ENCODE results near the gene GJB5.

GJB5 gene

DNA sequence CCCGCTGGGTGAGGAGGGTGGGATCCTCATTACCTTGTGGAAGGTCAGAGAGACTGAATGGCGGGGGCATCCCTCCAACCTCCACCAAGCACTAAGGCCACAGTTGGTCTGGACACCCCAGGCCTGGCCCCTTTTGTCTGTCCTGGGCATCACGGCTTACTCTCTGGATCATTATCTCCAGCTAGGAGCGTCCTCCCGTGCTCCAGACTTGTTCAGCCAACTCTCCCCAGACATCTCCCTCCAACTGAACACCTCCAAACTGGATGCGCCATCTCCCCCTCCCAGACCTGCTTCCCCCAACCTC, 7.3 kb upstream of the GJB5 start:
- DNase-seq (ENCODE audit: low spot score) = no peak
- no peak for TF ChIP-seq CTCF (IDR thresholded peaks at IDR 0.05; ENCODE audit: extremely low read depth, insufficient read depth, missing control alignments)
- in situ Hi-C loops (cut with MboI; ENCODE audit: low pct_unique_long_range_greater_than_20kb, low sequenced_read_pairs, unreplicated experiment) = no loop called here

- in situ Hi-C loops (cut with MboI; ENCODE audit: low pct_unique_long_range_greater_than_20kb, low sequenced_read_pairs, unreplicated experiment) = no loop called here
- TF ChIP-seq CTCF (IDR thresholded peaks at IDR 0.05; ENCODE audit: extremely low read depth, insufficient read depth, missing control alignments) = no peak
- DNase-seq (ENCODE audit: low spot score) = no peak
Observed at GRCh38 chr1:34749992-34750391, 4.9 kb upstream of the GJB5 start.

- in situ Hi-C loops (cut with MboI; ENCODE audit: low pct_unique_long_range_greater_than_20kb, low sequenced_read_pairs, unreplicated experiment) = no loop called here
- TF ChIP-seq CTCF (IDR thresholded peaks at IDR 0.05; ENCODE audit: extremely low read depth, insufficient read depth, missing control alignments) = no peak
- DNase-seq (ENCODE audit: low spot score) = no peak
Observed at GRCh38 chr1:34750610-34751009, 4.2 kb upstream of the GJB5 start.

DNA sequence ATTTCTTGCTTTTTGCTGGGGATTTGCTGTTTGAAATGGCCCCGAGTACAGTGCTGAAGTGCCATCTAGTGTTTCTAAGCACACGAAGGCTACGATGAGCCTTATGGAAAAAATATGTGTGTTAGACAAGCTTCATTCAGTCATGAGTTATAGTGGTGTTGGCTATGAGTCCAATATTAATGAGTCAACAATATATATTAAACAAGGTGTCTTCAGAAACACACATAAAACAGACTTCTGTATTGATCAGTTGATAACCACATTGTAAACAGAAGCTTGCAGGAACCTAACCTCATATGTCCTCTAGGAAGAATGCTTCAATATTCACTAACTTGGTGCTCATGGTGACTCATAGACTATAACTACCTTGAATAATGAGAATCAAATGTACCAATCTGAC, 1.7 kb upstream of the GJB5 start:
- TF ChIP-seq CTCF (IDR thresholded peaks at IDR 0.05; ENCODE audit: extremely low read depth, insufficient read depth, missing control alignments) = no peak
- no peak for DNase-seq (ENCODE audit: low spot score)
- in situ Hi-C loops (cut with MboI; ENCODE audit: low pct_unique_long_range_greater_than_20kb, low sequenced_read_pairs, unreplicated experiment) = no loop called here

DNA sequence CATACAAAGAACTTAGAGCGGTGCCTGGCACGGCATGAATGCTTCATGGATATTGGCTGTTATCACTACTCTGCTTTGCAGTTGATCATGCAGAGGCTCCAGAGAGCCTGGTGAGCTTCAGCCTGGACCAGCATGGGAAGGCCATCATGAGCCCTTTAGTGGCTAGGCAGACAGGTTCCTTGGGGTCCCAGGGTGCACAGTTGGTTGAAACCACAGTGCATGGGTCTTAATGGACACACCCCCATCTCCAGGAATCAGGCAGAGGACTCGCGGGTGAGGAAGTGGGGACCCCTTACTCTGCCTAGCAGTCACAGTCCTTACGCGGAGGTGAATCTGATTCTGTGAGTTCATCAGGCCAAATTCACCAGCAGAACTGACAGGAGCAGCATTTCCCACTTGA, 1.1 kb downstream of the GJB5 start:
- in situ Hi-C loops (cut with MboI; ENCODE audit: low pct_unique_long_range_greater_than_20kb, low sequenced_read_pairs, unreplicated experiment) = no loop called here
- no peak for DNase-seq (ENCODE audit: low spot score)
- TF ChIP-seq CTCF (IDR thresholded peaks at IDR 0.05; ENCODE audit: extremely low read depth, insufficient read depth, missing control alignments) = no peak

- in situ Hi-C loops (cut with MboI; ENCODE audit: low pct_unique_long_range_greater_than_20kb, low sequenced_read_pairs, unreplicated experiment) = no loop called here
- no peak for DNase-seq (ENCODE audit: low spot score)
- no peak for TF ChIP-seq CTCF (IDR thresholded peaks at IDR 0.05; ENCODE audit: extremely low read depth, insufficient read depth, missing control alignments)
Observed at GRCh38 chr1:34757386-34757785, 2.5 kb downstream of the GJB5 start.

- DNase-seq (ENCODE audit: low spot score) = no peak
- TF ChIP-seq CTCF (IDR thresholded peaks at IDR 0.05; ENCODE audit: extremely low read depth, insufficient read depth, missing control alignments) = no peak
- in situ Hi-C loops (cut with MboI; ENCODE audit: low pct_unique_long_range_greater_than_20kb, low sequenced_read_pairs, unreplicated experiment) = no loop called here
Observed at GRCh38 chr1:34758751-34759150, 3.9 kb downstream of the GJB5 start.

All from GM13977 (cell line).